Kidney (tissue), 14 donors: ENCODE measurements around the gene TRAF3. TPM values are rescaled to one million over a fixed set of nuclear protein-coding genes. Genes with fewer than 3 reads are reported as not detected.

Source experiments
- DNase-seq, 5 donors: peaks; one replicate each; pipeline ENCODE4 v3.0.0-alpha.2; 2013 to 2020
- FAIRE-seq: peaks from 2 replicates; lab custom pipeline; 2012; peaks lifted over from hg19 to GRCh38; lab: Jason Lieb, UNC
- H3K27ac ChIP-seq, 2 donors: one replicate each; pipeline ENCODE4 v1.7.0; 2013; ENCODE audit warnings: low read depth in 2 of 2, low read length in 2 of 2, inconsistent platforms in 1 of 2
- H3K27me3 ChIP-seq: one replicate; pipeline ENCODE4 v1.7.1; 2013; ENCODE audit warnings: low read length, inconsistent platforms; ENCODE audit not compliant: control insufficient read depth, insufficient read depth
- H3K36me3 ChIP-seq, 3 donors: one replicate each; pipeline versions ENCODE4 v1.7.0 to v1.7.1; 2013; ENCODE audit warnings: low read length in 3 of 3, control low read depth in 1 of 3, inconsistent platforms in 1 of 3; ENCODE audit not compliant: insufficient read depth in 3 of 3, control insufficient read depth in 2 of 3
- H3K4me1 ChIP-seq, 3 donors: one replicate each; pipeline versions ENCODE4 v1.7.0 to v1.7.1; 2013; ENCODE audit warnings: low read length in 3 of 3, inconsistent platforms in 1 of 3, low read depth in 1 of 3; ENCODE audit not compliant: control insufficient read depth in 2 of 3, insufficient read depth in 2 of 3
- H3K4me3 ChIP-seq, 3 donors: one replicate each; pipeline versions ENCODE4 v1.7.0 to v1.8.1; 2013; ENCODE audit warnings: low read length in 3 of 3, control low read depth in 1 of 3, inconsistent platforms in 1 of 3
- H3K9ac ChIP-seq, 3 donors: one replicate each; pipeline versions ENCODE4 v1.7.0 to v1.7.1; 2013; ENCODE audit warnings: low read length in 3 of 3, control low read depth in 1 of 3, inconsistent platforms in 1 of 3
- H3K9me3 ChIP-seq, 3 donors: one replicate each; pipeline versions ENCODE4 v1.7.0 to v1.7.1; 2013; ENCODE audit warnings: low read length in 3 of 3, control low read depth in 1 of 3, inconsistent platforms in 1 of 3; ENCODE audit not compliant: control insufficient read depth in 2 of 3, insufficient read depth in 1 of 3
- CTCF ChIP-seq: IDR thresholded peaks from 3 replicates; pipeline ENCODE4 v1.5.1; 2012; ENCODE audit warnings: mild to moderate bottlenecking, moderate library complexity, borderline replicate concordance; ENCODE audit not compliant: insufficient read depth; ENCODE audit errors: extremely low read depth
- intact Hi-C: fragments of 100-400 bp; cut with DNase I; formaldehyde crosslinking; loops from one replicate; pipeline ENCODE4 v1.11.1; 2022
- polyA plus RNA-seq: library from polyadenylated mRNA; stranded (reverse); fragments of 350-450 nt; fragmentation: Illumina TruSeq; extraction: RNeasy Lipid Tissue Mini Kit (QIAGEN cat#74804); gene quantifications from one replicate; pipeline ENCODE4 v1.2.3, GENCODE V29; 2014; ENCODE audit warnings: low read depth, low replicate concordance; ENCODE audit not compliant: insufficient read depth
- total RNA-seq: library from RNA; stranded (reverse); fragmentation: NEBNext Ultra II Directional; extraction: Animal tissue kit (Norgen Biotek cat#: 25700); gene quantifications from one replicate; pipeline ENCODE4 v1.2.1, GENCODE V29; 2021
- donor health status: control.
- donor health status: control.
- donor health status: control.
- donor health status: control.
- donor health status: control.
- donor health status: DM: yes; HTN: yes; CAD: no.
- donor health status: Normal renal cell carcinoma (clear cell type).

TRAF3 gene
- total and polyA plus RNA-seq, 2 donors from 2014 or later, result 5.2 to 35.4 TPM

GRCh38 chr14:102848830-102849525, 71.7 kb downstream of the TRAF3 start:
- H3K27ac ChIP-seq, result no peak overlapping the region
- H3K4me1 ChIP-seq, result peaks cover 0 to 3% (median 0%) of the 10 kb centered on the region in 3 donors
- intact Hi-C loops, result no loop called here
- DNase-seq, result peak in 1 of 5 donors; percentile 23
- no peaks in the 10 kb centered on the region for H3K9me3 ChIP-seq
- no peak for FAIRE-seq
- H3K9ac ChIP-seq, result no peak overlapping the region
- no peaks in the 10 kb centered on the region for H3K36me3 ChIP-seq
- no peaks in the 10 kb centered on the region for H3K27me3 ChIP-seq
- no peak overlapping the region for H3K4me3 ChIP-seq
- no peak for TF ChIP-seq CTCF

- FAIRE-seq, result no peak
- Histone ChIP-seq H3K9ac (no peak overlapping the region), H3K9me3 (no peaks in the 10 kb centered on the region), H3K27me3 (no peaks in the 10 kb centered on the region), H3K27ac (no peak overlapping the region), H3K4me1 (peaks cover 0 to 3% (median 0%) of the 10 kb centered on the region in 3 donors), H3K36me3 (no peaks in the 10 kb centered on the region), H3K4me3 (no peak overlapping the region)
- no peak for DNase-seq
- TF ChIP-seq CTCF, result no peak
- intact Hi-C loops, result no loop called here
Measured at GRCh38 chr14:102849526-102850379, 72.5 kb downstream of the TRAF3 start.

GRCh38 chr14:102853648-102854047, 76.4 kb downstream of the TRAF3 start:
- Histone ChIP-seq H3K36me3 (no peaks in the 10 kb centered on the region), H3K4me3 (no peak overlapping the region), H3K27ac (no peak overlapping the region), H3K4me1 (peaks cover 0 to 3% (median 0%) of the 10 kb centered on the region in 3 donors), H3K9me3 (no peaks in the 10 kb centered on the region), H3K9ac (no peak overlapping the region), H3K27me3 (no peaks in the 10 kb centered on the region)
- DNase-seq (no peak), FAIRE-seq (no peak)
- intact Hi-C loops, result no loop called here
- no peak for TF ChIP-seq CTCF
